Retinal pigment epithelial cell (primary cell): ENCODE data around the gene CABP5.

Experiments used
- DNase-seq: peaks from one replicate; pipeline ENCODE4 v3.0.0-alpha.2; 2010; ENCODE audit warnings: low read depth
- H3K4me3 ChIP-seq: 2 replicates; pipeline ENCODE4 v1.5.1; 2011; ENCODE audit warnings: mild to moderate bottlenecking, low read length, control low read depth, moderate library complexity
- TF ChIP-seq, protein P1 (sequence below): conservative IDR thresholded peaks from 2 replicates; pipeline ENCODE4 v1.5.1; 2011; ENCODE audit warnings: low read depth, low read length, control low read depth, inconsistent platforms

Gene CABP5

DNA sequence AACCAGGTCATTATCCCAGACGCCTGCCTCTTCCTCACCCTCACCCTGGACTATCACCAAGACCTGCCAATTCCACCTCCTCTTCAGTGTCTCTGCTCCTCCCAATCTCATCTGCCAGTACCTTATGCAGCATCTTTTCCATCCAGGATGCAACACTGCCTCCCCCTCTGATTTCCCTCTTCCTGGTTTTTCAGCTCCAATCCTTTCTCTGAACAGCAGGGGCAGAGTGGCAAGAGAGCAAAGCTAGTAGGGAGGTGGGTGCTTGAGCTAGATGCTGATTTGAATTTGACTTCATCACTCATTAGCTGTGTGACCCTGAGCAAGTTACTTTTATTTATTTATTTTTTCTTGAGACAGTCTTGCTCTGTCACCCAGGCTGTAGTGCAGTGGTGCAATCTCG, 25.6 kb upstream of the CABP5 start:
- no peak overlapping the region for H3K4me3 ChIP-seq
- DNase-seq: no peak
- TF ChIP-seq, protein P1, sequence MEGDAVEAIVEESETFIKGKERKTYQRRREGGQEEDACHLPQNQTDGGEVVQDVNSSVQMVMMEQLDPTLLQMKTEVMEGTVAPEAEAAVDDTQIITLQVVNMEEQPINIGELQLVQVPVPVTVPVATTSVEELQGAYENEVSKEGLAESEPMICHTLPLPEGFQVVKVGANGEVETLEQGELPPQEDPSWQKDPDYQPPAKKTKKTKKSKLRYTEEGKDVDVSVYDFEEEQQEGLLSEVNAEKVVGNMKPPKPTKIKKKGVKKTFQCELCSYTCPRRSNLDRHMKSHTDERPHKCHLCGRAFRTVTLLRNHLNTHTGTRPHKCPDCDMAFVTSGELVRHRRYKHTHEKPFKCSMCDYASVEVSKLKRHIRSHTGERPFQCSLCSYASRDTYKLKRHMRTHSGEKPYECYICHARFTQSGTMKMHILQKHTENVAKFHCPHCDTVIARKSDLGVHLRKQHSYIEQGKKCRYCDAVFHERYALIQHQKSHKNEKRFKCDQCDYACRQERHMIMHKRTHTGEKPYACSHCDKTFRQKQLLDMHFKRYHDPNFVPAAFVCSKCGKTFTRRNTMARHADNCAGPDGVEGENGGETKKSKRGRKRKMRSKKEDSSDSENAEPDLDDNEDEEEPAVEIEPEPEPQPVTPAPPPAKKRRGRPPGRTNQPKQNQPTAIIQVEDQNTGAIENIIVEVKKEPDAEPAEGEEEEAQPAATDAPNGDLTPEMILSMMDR: no peak

DNA sequence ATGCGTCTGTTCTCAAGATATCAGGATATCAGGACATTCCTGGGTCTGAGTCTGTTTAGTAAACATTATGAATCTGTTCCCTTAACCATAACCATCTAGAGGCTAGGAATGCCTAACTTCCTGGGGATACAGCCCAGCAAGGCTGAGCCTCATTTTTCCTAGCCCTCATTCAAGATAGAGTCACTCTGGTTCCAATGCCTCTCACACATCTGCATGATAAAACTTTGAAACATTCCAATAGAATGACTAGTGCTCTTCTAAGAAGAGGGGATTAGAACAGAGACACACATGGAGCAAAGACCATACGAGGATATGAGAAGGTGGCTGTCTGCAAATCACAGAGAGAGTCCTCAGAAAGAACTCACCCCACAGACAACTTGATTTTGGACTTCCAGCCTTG, 20.6 kb upstream of the CABP5 start:
- H3K4me3 ChIP-seq: no peak overlapping the region
- TF ChIP-seq, protein P1: no peak
- DNase-seq: no peak

DNA sequence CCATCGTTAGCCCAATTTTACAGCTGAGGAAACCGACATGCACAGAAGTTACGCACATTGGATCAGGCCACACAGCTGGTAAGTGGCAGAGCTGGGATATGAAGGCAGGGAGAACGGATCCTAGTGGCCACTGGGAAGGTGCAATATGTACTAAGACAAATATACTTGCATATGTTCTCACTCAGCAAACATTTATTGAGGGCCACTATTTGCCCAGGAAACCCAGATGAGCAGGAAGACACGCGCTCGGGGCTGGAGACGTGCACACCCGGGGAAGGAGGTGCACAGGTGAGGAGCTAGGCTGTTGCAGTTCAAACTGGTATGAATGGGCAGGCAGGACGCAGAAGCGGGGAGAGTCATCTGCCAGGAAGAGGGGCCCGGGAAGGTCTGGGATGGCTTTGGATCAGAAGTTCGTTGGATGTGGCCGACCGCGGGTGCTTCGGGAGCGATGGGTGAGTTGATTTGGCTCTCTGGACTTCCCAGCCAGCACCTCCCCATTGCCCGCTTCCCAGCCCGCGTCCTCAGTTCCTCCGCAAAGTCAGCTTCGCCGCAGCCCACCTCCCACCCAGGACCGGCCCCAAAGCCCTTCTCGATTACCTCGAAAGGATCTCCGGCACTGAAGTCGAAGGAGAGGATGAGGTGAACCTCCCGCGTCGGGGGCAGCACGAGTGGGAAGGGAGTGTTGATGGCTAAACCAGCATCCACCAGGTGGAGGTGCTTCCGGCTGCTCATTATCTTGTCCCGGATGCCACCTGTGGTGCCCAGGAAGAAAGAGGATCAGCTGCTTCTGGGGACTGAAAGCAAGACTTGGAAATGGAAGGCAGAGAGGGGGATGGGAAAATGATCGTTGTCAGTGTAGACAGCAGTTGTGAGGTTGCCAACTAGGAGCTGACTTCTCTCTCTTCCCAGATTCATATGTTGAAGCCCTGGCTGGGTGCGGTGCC, 17.8 kb upstream of the CABP5 start:
- no peak overlapping the region for H3K4me3 ChIP-seq
- TF ChIP-seq, protein P1: no peak
- DNase-seq: no peak

DNA sequence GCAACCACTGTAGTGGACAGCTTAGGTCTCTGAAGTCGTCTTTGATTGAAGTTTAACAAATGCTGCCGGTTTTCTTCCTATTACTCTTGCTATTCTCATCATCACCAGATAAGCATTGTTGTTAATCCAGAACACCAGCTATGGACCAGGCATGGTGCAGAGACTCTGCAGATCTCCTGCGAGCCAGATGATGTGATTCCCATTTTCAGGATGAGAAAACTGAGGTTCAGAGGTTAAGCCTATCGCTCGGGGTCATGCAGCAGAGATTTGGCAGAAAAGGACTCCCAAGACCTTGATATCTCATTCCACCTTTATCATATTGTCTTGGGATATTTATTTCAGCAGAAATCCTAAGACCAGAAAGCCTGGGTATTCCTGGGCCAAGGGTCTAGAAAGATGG, 16.5 kb upstream of the CABP5 start:
- no peak for DNase-seq
- no peak overlapping the region for H3K4me3 ChIP-seq
- TF ChIP-seq, protein P1: no peak

DNA sequence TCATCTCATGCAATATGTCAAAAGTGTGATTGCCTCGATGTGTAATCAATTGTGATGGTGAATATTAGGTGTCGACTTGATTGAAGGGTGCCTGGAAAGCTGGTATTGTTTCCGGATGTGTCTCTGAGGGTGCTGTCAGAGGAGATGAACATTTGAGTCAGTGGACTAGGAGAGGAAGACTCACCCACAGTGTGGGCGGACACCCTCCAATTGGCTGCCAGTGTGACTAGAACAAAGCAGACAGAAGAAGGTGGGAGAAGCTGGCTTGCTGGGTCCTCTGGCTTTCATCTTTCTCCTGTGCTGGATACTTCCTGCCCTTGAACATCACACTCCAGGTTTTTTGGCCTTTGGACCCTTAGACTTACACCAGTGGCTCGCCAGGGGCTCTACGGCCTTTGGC, 15.5 kb upstream of the CABP5 start:
- DNase-seq: no peak
- TF ChIP-seq, protein P1: no peak
- no peak overlapping the region for H3K4me3 ChIP-seq

DNA sequence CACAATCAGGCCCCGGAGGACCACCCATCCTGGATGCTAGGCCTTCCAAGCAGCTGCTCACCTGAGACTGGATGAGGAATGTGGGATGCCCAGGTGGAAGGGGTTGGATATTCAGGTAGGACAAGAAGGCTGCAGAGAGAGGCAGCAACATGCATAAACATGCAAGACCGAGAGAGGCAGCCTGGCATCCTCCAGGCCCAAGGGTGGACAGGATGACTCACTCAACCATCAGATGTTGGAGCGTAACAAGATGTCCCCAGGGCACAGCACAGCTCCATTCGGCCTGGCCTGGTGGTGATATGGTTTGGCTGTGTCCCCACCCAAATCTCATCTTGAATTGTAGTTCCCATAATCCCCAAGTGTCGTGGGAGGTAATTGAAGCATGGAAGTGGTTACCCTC, 10.0 kb upstream of the CABP5 start:
- H3K4me3 ChIP-seq: no peak overlapping the region
- TF ChIP-seq, protein P1: no peak
- no peak for DNase-seq

DNA sequence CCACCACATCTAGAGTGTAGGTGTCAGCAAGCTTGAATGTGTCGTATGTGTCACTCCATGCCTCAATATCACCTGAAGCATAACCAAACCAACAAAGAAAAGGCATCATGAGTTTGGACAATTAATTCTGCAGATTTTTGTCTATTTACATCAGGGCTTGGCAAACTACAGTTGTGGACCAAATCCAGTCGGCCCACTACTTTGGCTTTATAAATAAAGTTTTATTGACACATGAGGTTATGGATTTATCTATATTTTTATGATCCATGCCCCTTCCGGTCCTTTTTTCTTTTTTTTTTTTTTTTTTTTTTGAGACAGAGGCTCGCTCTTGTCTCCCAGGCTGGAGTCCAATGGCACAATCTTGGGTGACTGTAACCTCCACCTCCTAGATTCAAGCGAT, 9.2 kb upstream of the CABP5 start:
- TF ChIP-seq, protein P1: no peak
- no peak overlapping the region for H3K4me3 ChIP-seq
- DNase-seq: no peak
